Activated CD8-positive, alpha-beta memory T cell treated with anti-CD3 and anti-CD28 coated beads for 48 hours (primary cell): ENCODE measurements around the gene CCDC116.
"Not testable (repeated sequence)": the region's sequence is repeated elsewhere in the genome, so short reads cannot be mapped to it uniquely, and the experiment has no call there.

Experiments used
- DNase-seq, 3 experiments: peaks; one replicate each; pipeline ENCODE4 v3.0.0-alpha.2; 2020; ENCODE audit warnings: low read depth in 2 of 3, low spot score in 2 of 3

CCDC116 gene

GRCh38 chr22:21609556-21610157 is 22.9 kb upstream of the CCDC116 start:
- not testable (repeated sequence) for DNase-seq

- DNase-seq, result no peak
Observed at GRCh38 chr22:21611210-21611977, 21.2 kb upstream of the CCDC116 start.

DNA sequence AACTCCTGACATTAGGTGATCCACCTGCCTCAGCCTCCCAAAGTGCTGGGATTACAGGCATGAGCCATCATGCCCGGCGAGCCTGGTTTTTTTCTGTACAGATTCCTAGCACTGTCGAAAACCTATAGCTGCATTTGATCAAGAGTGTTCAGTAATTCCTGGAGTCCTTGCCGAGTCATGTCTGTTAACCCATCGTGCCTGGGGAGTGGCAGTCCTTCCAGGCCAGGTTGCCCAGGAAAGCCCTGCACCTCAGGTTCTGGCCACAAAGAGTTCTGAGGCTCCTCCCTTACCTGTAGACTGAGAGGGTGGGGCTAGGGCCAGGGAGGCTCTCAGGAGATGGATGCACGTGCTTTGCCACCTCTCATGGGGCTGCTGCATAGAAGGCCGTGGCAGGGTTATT is 19.7 kb upstream of the CCDC116 start:
- no peak for DNase-seq

DNA sequence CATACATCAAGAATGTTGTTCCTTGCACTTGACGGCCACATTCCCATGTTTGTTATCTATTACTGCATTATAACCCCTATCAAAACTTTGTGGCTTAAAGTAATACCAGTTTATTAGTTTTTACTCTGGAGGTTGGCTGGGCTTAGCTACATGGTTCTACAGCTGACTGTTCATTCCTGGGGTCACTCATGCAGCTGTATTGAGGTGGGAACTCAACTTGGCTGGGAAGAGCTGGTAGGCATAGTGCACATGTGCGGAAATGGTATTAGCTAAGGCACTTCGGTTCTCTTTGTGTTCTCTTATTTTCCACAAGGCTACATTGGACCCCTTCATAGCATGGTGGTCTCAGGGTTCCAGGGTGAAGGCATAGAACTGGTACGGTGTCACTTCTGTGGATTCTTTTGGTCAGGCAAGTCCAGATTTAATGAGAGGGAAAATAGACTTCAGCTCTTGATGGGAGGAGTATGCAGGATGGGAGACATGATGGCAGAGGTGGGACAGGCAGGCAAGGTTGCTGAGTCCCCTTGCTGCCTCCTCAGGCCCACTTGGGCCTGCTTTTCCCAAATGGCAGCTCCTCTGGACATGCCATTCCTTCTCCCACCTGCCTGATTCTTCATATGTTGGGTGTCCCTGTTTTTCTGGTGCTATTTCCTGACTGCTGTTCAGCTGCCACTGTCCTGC is 18.9 kb upstream of the CCDC116 start:
- no peak for DNase-seq

GRCh38 chr22:21615731-21616130 is 16.8 kb upstream of the CCDC116 start:
- no peak for DNase-seq

DNA sequence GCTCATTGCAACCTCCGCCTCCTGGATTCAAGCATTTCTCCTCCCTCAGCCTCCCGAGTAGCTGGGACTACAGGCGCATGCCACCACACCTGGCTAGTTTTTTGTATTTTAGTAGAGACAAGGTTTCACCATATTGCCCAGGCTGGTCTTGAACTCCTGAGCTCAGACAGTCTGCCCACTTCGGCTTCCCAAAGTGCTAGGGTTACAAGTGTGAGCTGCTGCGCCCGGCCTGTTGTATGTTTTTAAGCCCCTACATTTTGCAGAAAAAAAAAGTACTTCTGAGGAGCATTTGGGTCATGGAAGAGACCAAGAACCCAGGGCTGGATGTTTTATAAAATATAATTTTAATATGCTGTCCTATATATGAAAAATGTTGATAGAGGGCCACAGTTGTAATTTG is 15.2 kb upstream of the CCDC116 start:
- not testable (repeated sequence) for DNase-seq

GRCh38 chr22:21621025-21621424 is 11.5 kb upstream of the CCDC116 start:
- DNase-seq, result no peak

- DNase-seq, result no peak
Observed at GRCh38 chr22:21622011-21622918, 10.3 kb upstream of the CCDC116 start.

DNA sequence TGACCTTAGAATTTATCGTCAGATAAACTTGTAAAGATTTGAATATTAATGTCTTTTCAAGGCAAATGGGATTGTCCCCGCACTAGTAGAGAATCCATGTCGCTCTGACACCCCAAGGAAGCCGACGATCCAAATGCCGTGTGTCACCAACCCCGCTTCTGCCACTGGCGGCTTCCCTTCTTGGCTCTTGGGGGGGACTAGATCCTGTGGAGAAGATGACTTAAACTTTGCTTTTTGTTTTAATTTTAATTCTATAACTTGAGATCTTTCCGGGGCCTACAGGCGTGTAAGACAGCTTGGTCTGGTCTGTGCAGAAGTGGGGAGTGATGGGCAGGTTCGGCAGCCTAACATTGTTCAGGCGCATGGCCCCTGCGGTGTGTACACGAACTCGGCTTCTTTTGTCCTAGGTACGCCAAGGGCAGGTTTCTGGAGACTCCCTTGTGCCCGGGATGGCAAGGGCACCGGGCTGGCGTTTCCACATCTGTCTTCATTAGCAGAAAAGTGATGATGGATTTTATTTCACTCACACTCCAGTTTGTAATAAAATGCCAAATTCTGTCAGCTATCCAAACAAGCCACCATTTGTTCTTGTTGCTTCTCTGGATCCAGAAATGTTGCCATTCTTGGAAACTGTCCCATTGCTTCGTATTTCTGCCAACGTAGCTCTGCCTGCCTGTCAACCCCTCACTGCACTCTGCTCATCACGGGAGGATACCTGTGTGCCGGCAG is 9.5 kb upstream of the CCDC116 start:
- no peak for DNase-seq

- DNase-seq, result no peak
Observed at GRCh38 chr22:21623648-21623970, 9.0 kb upstream of the CCDC116 start.

GRCh38 chr22:21624120-21624879 is 8.3 kb upstream of the CCDC116 start:
- peak in 1 of 3 experiments; percentile 39 for DNase-seq

DNA sequence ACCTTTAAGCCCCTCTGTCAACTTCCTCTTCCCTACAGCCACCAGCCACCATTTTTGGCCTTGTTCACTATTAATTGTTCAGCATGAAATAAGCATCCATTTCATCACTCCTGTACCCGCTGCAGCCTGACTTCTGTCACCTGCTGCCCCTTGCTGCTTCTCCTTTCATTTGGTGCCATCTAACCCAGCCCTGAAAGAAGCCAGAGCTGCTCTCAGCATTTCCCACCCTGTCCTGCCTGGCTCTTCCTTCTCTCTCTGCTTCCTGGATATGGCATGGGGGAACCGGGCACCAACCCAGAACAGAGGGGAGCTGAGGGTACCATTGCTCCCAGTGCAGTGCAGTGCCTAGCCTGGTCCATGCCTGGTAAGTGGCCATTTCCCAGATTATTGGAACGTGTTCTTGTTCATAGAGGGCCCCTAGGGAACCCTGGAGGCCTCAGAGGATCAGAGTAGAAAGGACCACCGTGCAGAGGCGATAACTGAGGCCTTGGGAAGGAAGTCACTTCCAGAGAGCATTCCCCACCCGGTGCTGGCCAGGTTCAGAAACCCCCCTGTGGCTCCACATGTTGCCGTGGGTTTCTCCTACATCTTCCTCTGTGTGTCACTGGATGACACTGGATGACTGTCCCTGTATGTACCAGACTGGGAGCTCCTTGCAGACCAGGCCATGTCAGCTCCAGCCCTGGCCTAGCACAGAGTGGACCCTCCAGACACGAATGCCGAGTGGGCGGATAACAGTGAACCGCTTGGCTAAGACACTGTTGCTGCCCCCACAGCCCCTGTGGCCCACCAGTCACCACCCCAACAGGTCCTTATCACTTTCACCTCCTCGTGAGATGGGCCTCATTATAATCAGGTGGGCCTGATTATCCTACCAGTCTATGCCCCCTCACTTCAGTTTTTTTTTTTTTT is 7.4 kb upstream of the CCDC116 start:
- DNase-seq, result no peak

DNA sequence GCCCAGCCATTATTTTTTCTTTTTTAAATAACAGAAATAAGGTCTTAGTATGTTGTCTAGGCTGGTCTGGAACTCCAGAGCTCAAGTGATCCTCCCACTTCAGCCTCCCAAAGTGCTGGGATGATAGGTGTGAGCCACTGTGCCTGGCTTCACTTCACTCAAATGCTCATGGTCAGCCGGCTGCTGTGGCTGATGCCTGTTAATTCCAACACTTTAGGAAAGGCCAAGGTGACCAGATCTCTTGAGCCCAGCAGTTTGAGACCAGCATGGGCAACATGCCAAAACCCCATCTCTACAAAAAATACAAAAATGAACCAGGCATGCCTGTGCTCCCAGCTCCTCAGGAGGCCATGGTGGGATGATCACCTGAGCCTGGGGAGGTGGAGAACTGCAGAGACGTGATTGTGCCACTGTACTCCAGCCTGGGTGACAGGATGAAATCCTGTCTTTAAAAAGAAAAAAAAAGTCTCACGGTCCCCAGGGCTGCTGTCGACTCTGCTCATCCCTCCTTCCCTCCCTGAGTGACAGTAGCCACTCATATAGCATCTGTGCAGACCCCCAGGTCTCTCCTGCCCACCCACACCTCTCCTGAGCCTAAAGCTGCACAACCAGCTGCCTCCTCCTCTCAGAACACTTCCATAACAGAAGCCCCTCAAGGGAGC is 6.4 kb upstream of the CCDC116 start:
- no peak for DNase-seq

GRCh38 chr22:21626735-21627469 is 5.7 kb upstream of the CCDC116 start:
- DNase-seq, result no peak

DNA sequence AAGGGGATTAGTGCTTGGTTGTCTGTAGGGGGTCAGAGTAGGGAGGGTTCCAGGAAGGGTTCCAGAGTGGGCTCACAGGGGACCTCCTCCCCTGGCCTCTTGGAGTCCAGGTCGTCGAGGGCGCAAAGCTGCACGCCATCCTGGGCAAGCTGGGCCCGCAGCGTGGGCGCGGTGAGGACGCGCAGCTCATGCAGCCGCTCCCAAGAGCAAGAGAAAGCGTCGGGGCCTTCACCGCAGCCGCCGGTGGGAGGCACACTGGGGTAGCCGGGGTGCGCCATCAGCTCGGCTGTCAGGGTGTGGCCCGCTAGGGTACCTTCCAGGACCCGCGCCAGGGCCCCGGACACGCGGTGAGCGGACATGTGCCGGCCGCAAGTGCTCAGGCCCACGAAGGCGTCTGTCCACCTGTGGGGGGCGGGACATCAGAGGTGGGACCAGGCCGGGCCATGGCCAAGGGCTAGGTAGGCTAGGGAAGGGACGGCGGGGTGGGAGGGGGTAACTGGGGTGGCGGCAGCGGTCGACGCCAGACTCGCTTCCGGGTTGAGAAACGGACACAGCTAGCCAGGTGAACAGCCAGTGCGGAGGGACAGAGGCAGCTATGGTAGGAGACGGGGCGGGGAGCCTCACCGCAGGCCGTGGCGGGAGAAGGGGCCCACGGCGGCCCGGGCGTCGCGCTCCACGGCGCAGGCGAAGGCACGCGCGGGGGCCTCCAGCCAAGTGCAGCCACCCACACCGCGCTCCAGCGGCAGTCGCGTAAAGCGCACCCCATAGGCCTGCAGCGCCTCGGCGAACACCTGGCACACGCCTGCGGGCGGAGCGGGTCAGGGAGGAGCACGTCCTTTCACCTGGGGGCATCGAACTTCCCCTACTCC is 3.9 kb upstream of the CCDC116 start:
- DNase-seq, result no peak

- DNase-seq, result peak; percentile 88 to 91 (median 89)
Observed at GRCh38 chr22:21629255-21630149, 3.1 kb upstream of the CCDC116 start, which contains the start of gene YDJC. TSS of gene YDJC (minus strand) at chr22:21630022. CDS start at chr22:21630014, 8 bp downstream.
